Measurements from ENCODE around the gene TOR3A.
"Not testable (repeated sequence)": the region's sequence is repeated elsewhere in the genome, so short reads cannot be mapped to it uniquely, and the experiment has no call there.

Gene TOR3A

DNA sequence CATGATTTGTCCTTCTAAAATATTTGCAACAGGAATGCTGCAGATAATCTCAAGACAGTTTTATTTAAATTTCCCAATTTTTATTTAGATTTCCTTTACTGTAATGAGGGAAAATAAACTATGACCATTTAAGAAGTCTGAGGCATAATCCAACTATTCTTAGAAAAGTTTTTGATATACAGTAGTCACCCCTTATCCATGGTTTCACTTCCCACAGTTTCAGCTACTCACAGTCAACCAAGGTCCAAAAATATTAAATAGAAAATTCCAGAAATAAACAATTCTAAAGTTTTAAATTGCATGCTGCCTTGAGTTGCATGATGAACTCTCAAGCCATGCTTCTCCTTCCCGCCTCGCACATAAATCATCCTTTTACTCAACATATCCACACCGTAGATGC lies 33.3 kb downstream of the TOR3A start:
- DNase-seq = no peak

- DNase-seq = no peak
Measured at GRCh38 chr1:179119513-179119912, 37.6 kb downstream of the TOR3A start.

DNA sequence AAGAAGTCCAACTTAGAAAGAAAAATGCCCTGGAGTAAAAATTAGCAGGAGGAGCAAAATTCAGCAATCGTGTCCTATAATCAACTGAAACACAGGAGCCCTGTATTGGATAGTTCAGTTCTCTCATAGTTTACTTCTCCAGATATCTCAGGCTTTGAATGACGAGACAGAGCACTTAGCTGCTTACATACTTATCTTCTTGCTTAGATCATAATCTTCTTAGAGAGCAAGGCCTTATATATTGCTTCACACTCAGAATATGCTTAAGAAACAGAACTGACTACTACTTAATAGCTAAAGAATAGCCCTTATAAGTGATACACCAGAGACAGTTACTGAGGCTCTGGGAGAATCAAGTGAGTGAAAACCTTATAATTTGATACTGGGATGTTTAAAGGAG lies 38.9 kb downstream of the TOR3A start:
- no peak for DNase-seq

- DNase-seq = no peak
Measured at GRCh38 chr1:179121159-179121938, 39.5 kb downstream of the TOR3A start.

DNA sequence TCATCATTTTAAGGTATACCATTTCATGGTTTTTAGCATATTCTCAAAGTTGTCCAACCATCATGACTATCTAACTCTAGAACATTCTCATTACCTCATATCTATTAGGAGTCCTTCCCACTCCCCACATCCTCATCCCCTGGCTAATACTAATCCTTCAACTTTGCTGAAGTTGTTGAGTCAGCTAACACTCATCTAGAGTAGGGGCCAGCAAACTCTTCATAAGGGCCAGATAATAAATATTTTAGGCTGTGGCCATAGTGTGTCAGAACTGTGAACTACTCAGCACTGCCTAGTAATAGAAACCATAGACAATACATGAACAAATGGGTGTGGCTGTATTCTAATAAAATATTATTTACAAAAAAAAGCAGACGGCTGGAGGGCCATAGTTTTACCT lies 43.0 kb downstream of the TOR3A start:
- no peak for DNase-seq

GRCh38 chr1:179126338-179127060 lies 44.6 kb downstream of the TOR3A start:
- no peak for DNase-seq

GRCh38 chr1:179127163-179127895 lies 45.5 kb downstream of the TOR3A start:
- no peak for DNase-seq

DNA sequence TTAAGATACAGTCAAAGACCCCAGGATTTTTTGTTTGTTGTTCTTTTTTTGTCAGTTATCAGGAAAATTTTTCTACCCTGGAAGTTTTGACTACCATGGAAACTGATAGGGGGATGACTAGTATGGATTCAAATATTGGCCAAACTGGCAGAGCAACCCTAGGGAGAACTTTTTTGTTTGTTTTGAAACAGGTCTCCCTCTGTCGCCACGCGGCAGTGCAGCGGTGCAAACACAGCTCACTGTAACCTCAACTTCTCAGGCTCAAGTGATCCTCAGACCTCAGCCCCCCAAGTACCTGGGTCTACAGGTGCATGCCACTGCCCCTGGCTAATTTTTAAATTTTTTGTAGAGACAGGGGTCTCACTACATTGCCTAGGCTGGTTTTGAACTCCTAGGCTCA lies 46.6 kb downstream of the TOR3A start:
- DNase-seq = no peak

DNA sequence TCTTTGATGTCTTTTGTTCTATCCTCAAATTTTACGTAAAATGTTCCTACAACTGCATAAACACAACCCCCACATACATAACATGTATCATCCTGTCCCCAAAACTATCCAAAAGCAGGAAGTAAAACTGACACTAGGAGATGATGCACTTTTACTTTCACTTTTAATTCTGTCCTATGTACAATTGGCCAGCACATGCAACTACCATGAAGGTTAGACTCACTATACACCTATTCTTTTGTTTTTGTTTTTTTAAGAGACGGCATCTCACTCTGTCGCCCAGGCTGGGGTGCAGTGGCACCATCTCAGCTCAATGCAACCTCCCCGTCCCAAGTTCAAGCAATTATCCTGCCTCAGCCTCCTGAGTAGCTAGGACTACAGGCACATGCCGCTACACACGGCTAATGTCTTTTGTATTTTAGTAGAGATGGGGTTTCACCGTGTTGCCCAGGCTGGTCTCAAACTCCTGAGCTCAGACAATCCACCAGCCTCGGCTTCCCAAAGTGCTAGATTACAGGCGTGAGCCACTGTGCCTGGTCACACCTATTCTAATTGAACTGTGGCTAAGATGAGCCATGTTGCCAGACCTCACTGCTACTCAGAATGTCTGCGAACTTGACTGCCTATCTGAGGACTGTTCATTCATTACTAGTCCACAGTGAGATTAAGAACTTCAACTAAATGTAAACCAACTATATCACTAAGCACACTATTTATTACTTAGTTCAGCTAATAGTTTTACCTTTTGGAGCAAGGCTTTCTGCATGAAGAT lies 48.0 kb downstream of the TOR3A start:
- no peak for DNase-seq

DNA sequence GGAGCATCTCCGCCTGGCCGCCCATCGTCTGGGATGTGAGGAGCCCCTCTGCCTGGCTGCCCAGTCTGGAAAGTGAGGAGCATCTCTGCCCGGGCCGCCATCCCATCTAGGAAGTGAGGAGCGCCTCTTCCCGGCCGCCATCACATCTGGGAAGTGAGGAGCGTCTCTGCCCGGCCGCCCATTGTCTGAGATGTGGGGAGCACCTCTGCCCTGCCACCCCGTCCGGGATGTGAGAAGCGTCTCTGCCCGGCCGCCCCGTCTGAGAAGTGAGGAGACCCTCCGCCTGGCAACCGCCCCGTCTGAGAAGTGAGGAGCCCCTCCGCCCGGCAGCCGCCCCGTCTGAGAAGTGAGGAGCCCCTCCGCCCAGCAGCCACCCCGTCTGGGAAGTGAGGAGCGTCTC lies 53.3 kb downstream of the TOR3A start:
- not testable (repeated sequence) for DNase-seq

GRCh38 chr1:179135707-179136106 lies 53.8 kb downstream of the TOR3A start:
- DNase-seq = not testable (repeated sequence)

GRCh38 chr1:179137617-179138255 lies 55.9 kb downstream of the TOR3A start:
- DNase-seq = no peak

DNA sequence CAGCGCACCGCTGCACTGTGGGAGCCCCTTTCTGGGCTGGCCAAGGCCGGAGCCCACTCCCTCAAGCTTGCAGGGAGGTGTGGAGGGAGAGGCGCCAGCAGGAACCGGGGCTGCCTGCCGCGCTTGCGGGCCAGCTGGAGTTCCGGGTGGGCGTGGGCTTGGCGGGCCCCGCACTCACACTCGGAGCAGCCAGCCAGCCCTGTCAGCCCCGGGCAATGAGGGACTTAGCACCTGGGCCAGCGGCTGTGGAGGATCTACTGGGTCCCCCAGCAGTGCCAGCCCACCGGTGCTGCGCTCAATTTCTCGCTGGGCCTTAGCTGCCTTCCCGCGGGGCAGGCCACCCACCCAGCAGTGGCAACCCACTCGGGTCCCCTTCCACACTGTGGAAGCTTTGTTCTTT lies 56.9 kb downstream of the TOR3A start:
- not testable (repeated sequence) for DNase-seq

DNA sequence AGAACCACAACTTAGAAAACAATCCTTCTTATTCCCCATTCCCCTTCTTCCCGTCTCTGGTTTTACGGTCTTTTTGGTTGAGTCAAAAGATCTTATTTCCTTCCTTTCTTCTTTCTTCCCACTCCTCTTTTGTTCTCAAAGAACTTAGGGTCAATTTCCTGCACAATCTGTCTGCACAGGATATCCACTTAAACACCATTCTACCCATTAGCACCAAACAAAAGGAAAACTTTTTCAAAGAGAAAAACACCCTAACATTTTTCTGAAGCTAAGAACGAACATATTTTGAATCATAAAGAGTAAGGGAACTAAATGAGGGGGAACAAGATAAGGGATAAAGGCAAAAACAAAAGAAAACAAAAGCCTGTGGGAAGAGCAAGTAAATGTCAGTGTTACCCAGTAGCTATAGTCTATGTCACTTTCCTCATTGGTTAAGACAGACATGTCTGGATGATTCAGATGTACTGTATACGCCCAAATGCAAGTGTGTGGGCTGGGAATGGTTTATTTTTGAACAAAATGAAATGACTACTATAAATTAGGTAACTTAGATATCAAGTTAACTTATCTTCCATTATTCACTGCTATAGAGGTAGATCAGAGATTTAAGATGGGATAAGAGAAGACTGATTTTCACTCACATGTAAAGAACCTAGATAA lies 59.9 kb downstream of the TOR3A start:
- no peak for DNase-seq

DNA sequence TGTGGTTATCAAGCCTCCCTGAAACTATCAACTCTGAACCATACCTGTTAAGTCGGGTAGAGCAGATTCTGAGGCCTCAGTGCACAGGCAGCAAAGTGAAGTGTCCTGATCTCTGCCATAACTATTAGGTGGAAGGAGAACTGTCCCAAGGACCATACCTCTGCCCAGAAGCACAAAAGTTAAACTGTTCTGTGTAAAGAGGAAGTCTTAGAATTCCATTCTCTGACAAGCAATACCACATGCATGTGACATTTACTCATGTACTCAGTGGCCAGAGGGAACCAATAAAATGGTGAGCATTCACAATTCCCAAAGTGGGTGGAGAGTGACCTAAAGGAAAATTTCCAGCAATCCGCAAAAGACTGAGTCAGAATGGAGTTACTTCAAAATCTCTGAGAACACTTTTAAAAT lies 61.0 kb downstream of the TOR3A start:
- DNase-seq = no peak

- no peak for DNase-seq
Measured at GRCh38 chr1:179143322-179143721, 61.5 kb downstream of the TOR3A start.

DNA sequence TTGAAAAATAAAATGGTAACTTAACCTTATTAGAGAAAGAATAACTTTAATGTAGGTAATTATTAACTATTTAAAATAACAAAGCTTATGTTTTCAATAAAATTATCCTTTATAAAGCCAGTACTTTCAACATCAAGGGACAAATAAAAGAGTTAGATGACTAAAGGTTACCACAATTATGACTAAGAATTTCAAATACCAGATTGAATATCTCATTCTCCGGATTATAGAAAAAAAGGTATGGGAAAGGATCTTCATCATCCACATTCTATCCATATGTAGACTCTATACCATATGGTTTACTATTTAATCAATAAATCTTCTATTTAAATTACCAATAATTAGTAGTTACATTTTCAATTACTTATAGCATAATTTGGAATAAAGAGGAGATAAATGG lies 62.8 kb downstream of the TOR3A start:
- DNase-seq = no peak

DNA sequence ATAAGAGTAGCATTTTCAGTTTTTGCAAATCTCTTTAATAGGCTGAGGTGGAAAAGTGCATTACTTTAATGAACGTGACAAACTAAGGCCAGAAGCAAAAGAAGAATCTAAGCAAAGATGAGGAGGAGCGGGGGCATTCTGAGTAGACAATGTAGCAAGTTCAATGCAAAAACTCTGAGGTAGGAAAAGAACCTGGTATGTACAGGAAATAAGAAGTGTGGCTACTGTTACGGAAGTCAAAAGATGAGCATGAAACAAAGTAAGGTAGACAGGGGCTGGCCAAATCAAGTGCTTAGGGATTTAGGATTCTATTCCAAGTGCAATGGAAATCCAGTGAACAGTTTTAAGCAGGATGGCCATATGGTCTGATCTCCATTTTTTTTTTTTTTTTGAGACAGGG lies 63.7 kb downstream of the TOR3A start:
- DNase-seq = no peak

Data from NCI-H187 (cell line).